Keratinocyte (primary cell): Measurements from ENCODE around the gene RNF144A. TPM values are rescaled to one million over a fixed set of nuclear protein-coding genes. Genes with fewer than 3 reads are reported as not detected.

Experiments
- DNase-seq: peaks from one replicate; pipeline ENCODE4 v3.0.0-alpha.2; 2011; ENCODE audit warnings: low read depth, missing footprints, low spot score
- FAIRE-seq: peaks from 2 replicates; lab custom pipeline; 2011; peaks lifted over from hg19 to GRCh38; lab: Jason Lieb, UNC
- H2AFZ ChIP-seq: 2 replicates; pipeline ENCODE4 v1.6.0; 2012; ENCODE audit warnings: low read length, control low read depth, inconsistent platforms; ENCODE audit not compliant: control insufficient read depth
- H3K27ac ChIP-seq: 2 replicates; pipeline ENCODE4 v1.5.1; 2011; ENCODE audit warnings: low read length; ENCODE audit not compliant: control insufficient read depth, insufficient read depth
- H3K27me3 ChIP-seq: 3 replicates; pipeline ENCODE4 v1.6.0; 2011; ENCODE audit warnings: low read length; ENCODE audit not compliant: control insufficient read depth, insufficient read depth; ENCODE audit errors: extremely low read depth
- H3K36me3 ChIP-seq, 2 experiments: 2 replicates in 1 of 2; 3 replicates in 1 of 2; pipeline ENCODE4 v1.5.1; 2011; ENCODE audit warnings: low read length in 2 of 2, mild to moderate bottlenecking in 1 of 2; ENCODE audit not compliant: control insufficient read depth in 2 of 2, insufficient read depth in 2 of 2; ENCODE audit errors: extremely low read depth in 1 of 2
- H3K4me1 ChIP-seq: 3 replicates; pipeline ENCODE4 v1.5.1; 2011; ENCODE audit warnings: low read length; ENCODE audit not compliant: control insufficient read depth, insufficient read depth; ENCODE audit errors: extremely low read depth
- H3K4me2 ChIP-seq: 3 replicates; pipeline ENCODE4 v1.6.0; 2011; ENCODE audit warnings: low read depth, low read length; ENCODE audit not compliant: control insufficient read depth, insufficient read depth; ENCODE audit errors: extremely low read depth
- H3K4me3 ChIP-seq, 3 experiments: fragments of 200-600 bp in 1 of 3; sonication (generic) in 1 of 3; 2 replicates in 2 of 3; 3 replicates in 1 of 3; pipeline ENCODE4 v1.5.1; 2011 to 2016; ENCODE audit warnings: low read length in 3 of 3, mild to moderate bottlenecking in 3 of 3, control low read depth in 2 of 3, inconsistent platforms in 1 of 3, low read depth in 1 of 3, mixed read lengths in 1 of 3, mixed run types in 1 of 3, moderate library complexity in 1 of 3; ENCODE audit not compliant: control insufficient read depth in 2 of 3, insufficient read depth in 2 of 3; ENCODE audit errors: extremely low read depth in 1 of 3
- H3K79me2 ChIP-seq: 2 replicates; pipeline ENCODE4 v1.6.0; 2012; ENCODE audit warnings: low read length; ENCODE audit not compliant: control insufficient read depth, insufficient read depth
- H3K9ac ChIP-seq: 3 replicates; pipeline ENCODE4 v1.6.0; 2011; ENCODE audit warnings: low read length; ENCODE audit not compliant: control insufficient read depth, insufficient read depth; ENCODE audit errors: extremely low read depth
- H3K9me1 ChIP-seq: 3 replicates; pipeline ENCODE4 v1.6.0; 2011; ENCODE audit warnings: low read length; ENCODE audit not compliant: control insufficient read depth, insufficient read depth; ENCODE audit errors: extremely low read depth
- H3K9me3 ChIP-seq: 2 replicates; pipeline ENCODE4 v1.5.1; 2012; ENCODE audit warnings: low read depth, low read length; ENCODE audit not compliant: control insufficient read depth
- H4K20me1 ChIP-seq: 3 replicates; pipeline ENCODE4 v1.6.0; 2011; ENCODE audit warnings: low read length; ENCODE audit not compliant: control insufficient read depth, insufficient read depth; ENCODE audit errors: extremely low read depth
- CTCF ChIP-seq, 3 experiments: IDR thresholded peaks in 1 of 3; conservative IDR thresholded peaks in 1 of 3; optimal IDR thresholded peaks in 1 of 3; 2 replicates in 2 of 3; 3 replicates in 1 of 3; pipeline versions ENCODE3 to v1.5.1; 2011; ENCODE audit warnings: low read length in 3 of 3, mild to moderate bottlenecking in 3 of 3, moderate library complexity in 2 of 3, control low read depth in 1 of 3, inconsistent platforms in 1 of 3; ENCODE audit not compliant: insufficient read depth in 2 of 3; ENCODE audit errors: extremely low read depth in 1 of 3
- EZH2 ChIP-seq: IDR thresholded peaks from one replicate; pipeline ENCODE4 v1.6.1; 2012; ENCODE audit warnings: inconsistent platforms, mild to moderate bottlenecking, low read length, moderate library complexity
- dilution Hi-C: fragments of 300-500 bp; cut with MboI; formaldehyde crosslinking; loops from one replicate; pipeline ENCODE4 v1.7.0; 2020; ENCODE audit warnings: low sequenced_read_pairs; ENCODE audit not compliant: extremely low pct_ligation_motif_present
- polyA plus RNA-seq, 5 experiments: library from polyadenylated mRNA; depleted of rRNA in 3 of 5; stranded (reverse) in 3 of 5; stranded (forward) in 1 of 5; unstranded in 1 of 5; fragments of >200 nt; gene quantifications; 1 replicate in 1 of 5; 2 replicates in 3 of 5; 3 replicates in 1 of 5; pipeline versions ENCODE4 v1.2.1 to v1.2.3, GENCODE V29; 2011 to 2012; ENCODE audit warnings: missing spikeins in 2 of 5, low read depth in 1 of 5, low replicate concordance in 1 of 5

Gene RNF144A
- polyA plus RNA-seq, 1 donor (not counting 4 experiments of a cell fraction or from before 2014, with no cell fraction given): 1.4 TPM

GRCh38 chr2:6908291-6908690 is 8.9 kb upstream of the RNF144A start:
- TF ChIP-seq CTCF (optimal IDR thresholded peaks at IDR 0.05 in 1 of 3, IDR thresholded peaks at IDR 0.05 in 1 of 3, conservative IDR thresholded peaks at IDR 0.05 in 1 of 3; ENCODE audit: extremely low read depth in 1 of 3, insufficient read depth in 2 of 3, low read length in 3 of 3): no peak
- no peak for TF ChIP-seq EZH2
- Histone ChIP-seq H4K20me1 (no peaks in the 10 kb centered on the region), H3K79me2 (no peaks in the 10 kb centered on the region), H3K4me1 (no peaks in the 10 kb centered on the region), H3K4me2 (no peak overlapping the region), H2AFZ (no peak overlapping the region), H3K9ac (no peak overlapping the region), H3K36me3 (no peaks in the 10 kb centered on the region), H3K9me1 (no peaks in the 10 kb centered on the region), H3K27me3 (no peaks in the 10 kb centered on the region), H3K9me3 (no peaks in the 10 kb centered on the region), H3K27ac (no peak overlapping the region), H3K4me3 (no peak overlapping the region)
- DNase-seq (no peak), FAIRE-seq (no peak)
- dilution Hi-C loops: no loop called here

GRCh38 chr2:6909431-6910385 is 7.5 kb upstream of the RNF144A start:
- dilution Hi-C loops: no loop called here
- Histone ChIP-seq H3K9me3 (no peaks in the 10 kb centered on the region), H3K79me2 (no peaks in the 10 kb centered on the region), H3K36me3 (no peaks in the 10 kb centered on the region), H3K4me3 (no peak overlapping the region), H3K9ac (no peak overlapping the region), H3K9me1 (no peaks in the 10 kb centered on the region), H2AFZ (no peak overlapping the region), H3K27me3 (no peaks in the 10 kb centered on the region), H3K27ac (no peak overlapping the region), H3K4me1 (peaks cover under 1% of the 10 kb centered on the region), H3K4me2 (no peak overlapping the region), H4K20me1 (no peaks in the 10 kb centered on the region)
- FAIRE-seq: no peak
- TF ChIP-seq EZH2 (no peak), CTCF (optimal IDR thresholded peaks at IDR 0.05 in 1 of 3, IDR thresholded peaks at IDR 0.05 in 1 of 3, conservative IDR thresholded peaks at IDR 0.05 in 1 of 3; ENCODE audit: extremely low read depth in 1 of 3, insufficient read depth in 2 of 3, low read length in 3 of 3) (no peak)
- no peak for DNase-seq
